Caco-2 (cell line): ENCODE measurements around the gene PPP1R27. TPM values are rescaled to one million over a fixed set of nuclear protein-coding genes. Genes with fewer than 3 reads are reported as not detected.

ENCODE experiments used
- Bru-seq: library from RNA; stranded (reverse); fragments of 400-500 nt; gene quantifications from one replicate; lab custom pipeline; 2021; lab: Mats Ljungman, UMichigan
- BruChase-seq, 2 experiments: library from RNA; stranded (reverse); fragments of 400-500 nt; gene quantifications; one replicate each; lab custom pipeline; 2021; lab: Mats Ljungman, UMichigan
- BruUV-seq: library from RNA; stranded (reverse); fragments of 400-500 nt; replicated peaks from 2 replicates; lab custom pipeline; 2021; lab: Mats Ljungman, UMichigan
- CTCF ChIA-PET: fragments of 300-600 bp; sonication (Branson Sonifier 250); formaldehyde crosslinking; loops from one replicate; lab custom pipeline; 2022; ENCODE audit warnings: antibody characterized with exemption; lab: Charles Lee
- POLR2A ChIA-PET: fragments of 300-600 bp; sonication (Branson Sonifier 250); formaldehyde crosslinking; loops from one replicate; lab custom pipeline; 2022; ENCODE audit warnings: antibody characterized with exemption; lab: Charles Lee
- DNase-seq, 2 experiments: peaks; one replicate each; pipeline versions ENCODE4 v3.0.0 to v3.0.0-alpha.2; 2020 to 2022
- H3K27me3 ChIP-seq: replicated peaks from 2 replicates; pipeline ENCODE4 v1.6.0; 2011; ENCODE audit warnings: low read length; ENCODE audit not compliant: control insufficient read depth, insufficient read depth
- H3K36me3 ChIP-seq: 2 replicates; pipeline ENCODE4 v1.5.1; 2011; ENCODE audit warnings: low read length; ENCODE audit not compliant: control insufficient read depth, insufficient read depth
- H3K4me1 ChIP-seq: fragments of 250-450 bp; sonication (Bioruptor Pico); 2 replicates; pipeline ENCODE4 v1.5.1; 2020; ENCODE audit warnings: mild to moderate bottlenecking
- H3K4me3 ChIP-seq: 2 replicates; pipeline ENCODE4 v1.5.1; 2011; ENCODE audit warnings: low read depth, mild to moderate bottlenecking, control low read depth, low read length
- H3K9me3 ChIP-seq: fragments of 250-450 bp; sonication (Bioruptor Pico); 2 replicates; pipeline ENCODE4 v1.5.1; 2020; ENCODE audit warnings: mild to moderate bottlenecking, moderate library complexity
- H3K27ac Mint-ChIP-seq: one replicate; pipeline ENCODE4 v1.8.0; 2022; ENCODE audit warnings: mixed read lengths; ENCODE audit not compliant: unreplicated experiment
- H3K27me3 Mint-ChIP-seq: one replicate; pipeline ENCODE4 v1.8.0; 2022; ENCODE audit warnings: mixed read lengths; ENCODE audit not compliant: insufficient read depth, unreplicated experiment
- H3K36me3 Mint-ChIP-seq: one replicate; pipeline ENCODE4 v1.8.0; 2022; ENCODE audit warnings: mild to moderate bottlenecking, mixed read lengths; ENCODE audit not compliant: insufficient read depth, unreplicated experiment
- H3K4me1 Mint-ChIP-seq: one replicate; pipeline ENCODE4 v1.8.0; 2022; ENCODE audit warnings: low read depth, mixed read lengths; ENCODE audit not compliant: unreplicated experiment
- H3K4me3 Mint-ChIP-seq: one replicate; pipeline ENCODE4 v1.8.0; 2022; ENCODE audit warnings: mild to moderate bottlenecking, moderate library complexity, mixed read lengths; ENCODE audit not compliant: unreplicated experiment
- H3K9me3 Mint-ChIP-seq: one replicate; pipeline ENCODE4 v1.8.0; 2022; ENCODE audit warnings: mixed read lengths; ENCODE audit not compliant: unreplicated experiment
- intact Hi-C: fragments of 100-400 bp; cut with micrococcal nuclease; formaldehyde crosslinking; loops from one replicate; pipeline ENCODE4 v1.10.0; 2022; ENCODE audit not compliant: unreplicated experiment
- long read RNA-seq: library from polyadenylated mRNA; stranded (forward); transcript quantifications from one replicate; pipeline ENCODE4 v2.0.0, GENCODE V29; 2022
- total RNA-seq: library from RNA; stranded (reverse); gene quantifications from 2 replicates; pipeline ENCODE4 v1.2.3, GENCODE V29; 2022
- TF ChIP-seq, protein P1 (sequence below), 2 experiments: fragments of 200-600 bp in 1 of 2; IDR thresholded peaks; 1 replicate in 1 of 2; 2 replicates in 1 of 2; pipeline versions ENCODE4 v1.5.1 to v1.8.0; 2011 to 2022; ENCODE audit warnings: antibody characterized with exemption in 1 of 2, control low read depth in 1 of 2, inconsistent platforms in 1 of 2, low read depth in 1 of 2, low read length in 1 of 2, mild to moderate bottlenecking in 1 of 2, moderate library complexity in 1 of 2; ENCODE audit not compliant: insufficient read depth in 1 of 2, severe bottlenecking in 1 of 2, unreplicated experiment in 1 of 2

The PPP1R27 gene, protein sequence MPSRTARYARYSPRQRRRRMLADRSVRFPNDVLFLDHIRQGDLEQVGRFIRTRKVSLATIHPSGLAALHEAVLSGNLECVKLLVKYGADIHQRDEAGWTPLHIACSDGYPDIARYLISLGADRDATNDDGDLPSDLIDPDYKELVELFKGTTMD
- total RNA-seq: 0.93 TPM in 1 of 2 replicates, not detected in the other
- Bru-seq, nascent RNA: percentile 24 among the genes with signal in this experiment
- BruChase-seq, experiment 1, labeled RNA remaining after a 2-hour chase: percentile 21 among the genes with signal in this experiment
- BruChase-seq, experiment 2, labeled RNA remaining after a 6-hour chase: percentile 40 among the genes with signal in this experiment
- long read RNA-seq: 0 reads

DNA sequence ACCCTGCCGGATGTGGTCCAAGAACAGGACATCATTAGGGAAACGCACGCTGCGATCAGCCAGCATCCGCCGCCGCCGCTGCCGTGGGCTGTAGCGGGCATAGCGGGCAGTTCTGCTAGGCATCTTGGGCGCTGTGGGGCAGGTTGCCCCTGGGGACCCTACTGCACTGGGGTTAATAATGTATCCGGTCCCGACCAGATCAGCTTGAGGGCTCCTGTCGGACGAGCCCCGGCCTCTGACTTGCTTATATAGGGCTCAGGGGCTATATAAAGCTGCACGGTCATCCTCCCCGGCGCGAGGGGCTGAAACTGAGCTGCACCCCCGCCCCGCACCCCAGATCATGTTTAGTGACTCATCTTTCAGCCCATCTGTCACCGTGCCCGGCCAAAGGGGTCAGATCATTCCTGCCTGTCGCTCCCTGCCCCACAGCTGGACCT is at the start of gene PPP1R27:
Gene PPP1R27, minus strand, starts transcription at position 220 of the 437 bp plus-strand sequence. Its CDS starts 97 bp downstream, at position 123.
- Histone ChIP-seq H3K4me3 (peak within 1 kb of the TSS; percentile 68), H3K4me1 (peaks cover 29% of the 10 kb centered on the region), H3K9me3 (no peaks in the 10 kb centered on the region), H3K36me3 (no peaks in the 10 kb centered on the region; the same call in 1 of the 2 replicates), H3K27me3 (no peaks in the 10 kb centered on the region)
- ChIA-PET POLR2A (no interaction called here), CTCF (no interaction called here)
- intact Hi-C loops: no loop called here
- DNase-seq: no peak
- no peaks in the 10 kb centered on the region for H3K27me3 Mint-ChIP-seq
- H3K4me1 Mint-ChIP-seq: peaks cover 16% of the 10 kb centered on the region
- H3K27ac Mint-ChIP-seq: peak within 1 kb of the TSS; percentile 92
- peak within 1 kb of the TSS; percentile 90 for H3K4me3 Mint-ChIP-seq
- no peaks in the 10 kb centered on the region for H3K9me3 Mint-ChIP-seq
- peaks cover 21% of the 10 kb centered on the region for H3K36me3 Mint-ChIP-seq
- BruUV-seq: no TSS peak
- TF ChIP-seq, protein P1, sequence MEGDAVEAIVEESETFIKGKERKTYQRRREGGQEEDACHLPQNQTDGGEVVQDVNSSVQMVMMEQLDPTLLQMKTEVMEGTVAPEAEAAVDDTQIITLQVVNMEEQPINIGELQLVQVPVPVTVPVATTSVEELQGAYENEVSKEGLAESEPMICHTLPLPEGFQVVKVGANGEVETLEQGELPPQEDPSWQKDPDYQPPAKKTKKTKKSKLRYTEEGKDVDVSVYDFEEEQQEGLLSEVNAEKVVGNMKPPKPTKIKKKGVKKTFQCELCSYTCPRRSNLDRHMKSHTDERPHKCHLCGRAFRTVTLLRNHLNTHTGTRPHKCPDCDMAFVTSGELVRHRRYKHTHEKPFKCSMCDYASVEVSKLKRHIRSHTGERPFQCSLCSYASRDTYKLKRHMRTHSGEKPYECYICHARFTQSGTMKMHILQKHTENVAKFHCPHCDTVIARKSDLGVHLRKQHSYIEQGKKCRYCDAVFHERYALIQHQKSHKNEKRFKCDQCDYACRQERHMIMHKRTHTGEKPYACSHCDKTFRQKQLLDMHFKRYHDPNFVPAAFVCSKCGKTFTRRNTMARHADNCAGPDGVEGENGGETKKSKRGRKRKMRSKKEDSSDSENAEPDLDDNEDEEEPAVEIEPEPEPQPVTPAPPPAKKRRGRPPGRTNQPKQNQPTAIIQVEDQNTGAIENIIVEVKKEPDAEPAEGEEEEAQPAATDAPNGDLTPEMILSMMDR (IDR thresholded peaks at IDR 0.05; ENCODE audit: insufficient read depth in 1 of 2, low read depth in 1 of 2, low read length in 1 of 2, severe bottlenecking in 1 of 2, unreplicated experiment in 1 of 2): no peak

DNA sequence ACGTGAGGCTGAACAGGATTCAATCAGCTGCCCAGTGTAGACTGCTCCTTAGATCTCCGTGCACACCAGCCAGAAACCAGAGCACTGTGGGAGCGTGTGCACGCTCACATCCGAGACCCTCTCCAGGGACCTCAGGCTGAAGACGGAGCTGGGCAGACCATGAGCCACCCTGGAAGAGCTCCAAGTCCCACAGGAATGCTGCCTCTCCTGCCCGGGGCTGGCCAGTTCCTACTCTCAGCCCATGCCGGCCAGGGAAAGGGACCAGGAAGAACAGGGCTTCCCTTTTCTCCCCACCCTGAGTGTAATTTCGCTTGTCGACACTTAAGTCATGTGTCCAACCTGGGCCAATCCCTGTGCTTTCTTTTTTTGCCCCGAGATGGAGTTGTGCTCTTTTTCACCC is 49.7 kb upstream of the PPP1R27 start:
- H3K9me3 ChIP-seq: no peaks in the 10 kb centered on the region
- H3K27ac Mint-ChIP-seq: no peak overlapping the region
- no peak overlapping the region for H3K4me3 ChIP-seq
- H3K4me3 Mint-ChIP-seq: no peak overlapping the region
- peaks cover 1% of the 10 kb centered on the region for H3K4me1 ChIP-seq
- H3K36me3 Mint-ChIP-seq: peaks cover 100% of the 10 kb centered on the region
- BruUV-seq: no TSS peak
- ChIA-PET CTCF (no interaction called here), POLR2A (no interaction called here)
- H3K27me3 ChIP-seq: no peaks in the 10 kb centered on the region
- no peaks in the 10 kb centered on the region for H3K4me1 Mint-ChIP-seq
- TF ChIP-seq, protein P1 (IDR thresholded peaks at IDR 0.05; ENCODE audit: insufficient read depth in 1 of 2, low read depth in 1 of 2, low read length in 1 of 2, severe bottlenecking in 1 of 2, unreplicated experiment in 1 of 2): no peak
- DNase-seq: no peak
- H3K9me3 Mint-ChIP-seq: no peaks in the 10 kb centered on the region
- intact Hi-C loops: no loop called here
- H3K27me3 Mint-ChIP-seq: no peaks in the 10 kb centered on the region
- H3K36me3 ChIP-seq: peaks cover 9% of the 10 kb centered on the region

DNA sequence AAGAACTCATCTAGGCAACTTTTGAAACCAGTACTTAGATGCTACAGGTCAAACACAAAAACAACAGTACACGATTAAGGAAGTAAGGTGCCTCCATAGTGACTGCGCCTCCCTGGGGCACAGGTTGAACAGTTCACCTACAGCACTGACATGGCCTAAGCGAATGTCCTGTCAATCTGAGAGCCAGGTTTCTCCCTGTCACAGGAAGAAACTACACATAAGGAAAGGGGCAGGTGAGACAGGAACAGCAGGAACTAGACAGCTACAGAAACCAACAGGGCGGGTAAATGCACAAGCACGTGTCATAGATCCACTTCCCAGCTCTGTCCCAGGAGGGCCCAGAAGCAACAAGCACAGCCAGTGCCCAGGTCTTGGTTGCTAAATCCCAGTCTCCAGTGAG is 44.3 kb upstream of the PPP1R27 start:
- ChIA-PET CTCF (no interaction called here), POLR2A (no interaction called here)
- Mint-ChIP-seq H3K9me3 (no peaks in the 10 kb centered on the region), H3K27me3 (no peaks in the 10 kb centered on the region), H3K27ac (no peak overlapping the region), H3K4me1 (no peaks in the 10 kb centered on the region), H3K4me3 (no peak overlapping the region), H3K36me3 (peaks cover 90% of the 10 kb centered on the region)
- Histone ChIP-seq H3K27me3 (no peaks in the 10 kb centered on the region), H3K4me3 (no peak overlapping the region), H3K4me1 (no peaks in the 10 kb centered on the region), H3K36me3 (peaks cover 3% of the 10 kb centered on the region), H3K9me3 (no peaks in the 10 kb centered on the region)
- TF ChIP-seq, protein P1 (IDR thresholded peaks at IDR 0.05; ENCODE audit: insufficient read depth in 1 of 2, low read depth in 1 of 2, low read length in 1 of 2, severe bottlenecking in 1 of 2, unreplicated experiment in 1 of 2): no peak
- intact Hi-C loops: no loop called here
- DNase-seq: no peak
- BruUV-seq: no TSS peak
